Stimulated activated CD8-positive, alpha-beta memory T cell treated with anti-CD3 and anti-CD28 coated beads, Interleukin-2, amount 100 ng/mL, for 48 hours (primary cell): ENCODE results near the gene R3HDM4.
"Not testable (repeated sequence)": the region's sequence is repeated elsewhere in the genome, so short reads cannot be mapped to it uniquely, and the experiment has no call there.

Source experiments
- DNase-seq, 2 donors: peaks; one replicate each; pipeline ENCODE4 v3.0.0-alpha.2; 2020; ENCODE audit warnings: low read depth in 2 of 2

Gene R3HDM4

GRCh38 chr19:913080-913748, at the start of gene R3HDM4:
R3HDM4 (minus strand) TSS chr19:913219; CDS start chr19:913157, 62 bp downstream.
- DNase-seq = peak; percentile 75 to 78

- DNase-seq = no peak
These were observed 49.0 kb upstream of the R3HDM4 start for GRCh38 chr19:961866-962620.

- no peak for DNase-seq
These were observed 47.6 kb upstream of the R3HDM4 start for GRCh38 chr19:960601-960938.

- DNase-seq = no peak
These were observed 47.0 kb upstream of the R3HDM4 start for GRCh38 chr19:960020-960419.

GRCh38 chr19:958967-959855, 46.2 kb upstream of the R3HDM4 start:
- DNase-seq = peak; percentile 33 to 37

- DNase-seq = not testable (repeated sequence)
These were observed 44.6 kb upstream of the R3HDM4 start for GRCh38 chr19:957578-957977.

GRCh38 chr19:956766-957440, 43.9 kb upstream of the R3HDM4 start:
- no peak for DNase-seq

- DNase-seq = no peak
These were observed 43.1 kb upstream of the R3HDM4 start for GRCh38 chr19:955803-956765.

- DNase-seq = no peak
These were observed 41.9 kb upstream of the R3HDM4 start for GRCh38 chr19:954672-955494.

GRCh38 chr19:954272-954671, 41.3 kb upstream of the R3HDM4 start:
- DNase-seq = no peak

- DNase-seq = no peak
These were observed 40.6 kb upstream of the R3HDM4 start for GRCh38 chr19:953445-954271.

GRCh38 chr19:952680-953444, 39.8 kb upstream of the R3HDM4 start:
- no peak for DNase-seq

- no peak for DNase-seq
These were observed 39.1 kb upstream of the R3HDM4 start for GRCh38 chr19:952049-952679.

- no peak for DNase-seq
These were observed 37.5 kb upstream of the R3HDM4 start for GRCh38 chr19:950352-951066.

- DNase-seq = no peak
These were observed 36.0 kb upstream of the R3HDM4 start for GRCh38 chr19:948842-949496.
